A549 (cell line): ENCODE data around the gene STXBP4. TPM values are rescaled to one million over a fixed set of nuclear protein-coding genes. Genes with fewer than 3 reads are reported as not detected.

Source experiments
- ATAC-seq, 2 experiments: fragments of 200-7000 bp in 1 of 2; fragments of >200 bp in 1 of 2; cut with Nextera tagmentation in 1 of 2; cut with Tn5 transposase in 1 of 2; 3 replicates each; pipeline versions ENCODE4 v1.8.0 to v1.9.1; 2018 to 2020; ENCODE audit warnings: mild to moderate bottlenecking in 1 of 2, moderate library complexity in 1 of 2
- CTCF ChIA-PET: fragments of 300-600 bp; sonication (Branson Sonifier 250); formaldehyde crosslinking; extraction: SDS; loops from one replicate; lab custom pipeline; 2021; ENCODE audit warnings: antibody characterized with exemption, inconsistent platforms; lab: Yijun Ruan, JAX
- POLR2A ChIA-PET: fragments of 350-600 bp; formaldehyde crosslinking; extraction: SDS; loops from one replicate; lab custom pipeline; 2021; ENCODE audit warnings: antibody characterized with exemption, inconsistent platforms; lab: Yijun Ruan, JAX
- DNase-seq, 2 experiments: peaks; one replicate each; pipeline versions ENCODE4 v3.0.0 to v3.0.0-alpha.2; 2011 to 2016; ENCODE audit warnings: low read depth in 1 of 2, low spot score in 1 of 2
- FAIRE-seq: peaks from 2 replicates; lab custom pipeline; 2011; peaks lifted over from hg19 to GRCh38; lab: Jason Lieb, UNC
- H3K27ac ChIP-seq, 2 experiments: fragments of >200 bp; sonication (Bioruptor Twin); formaldehyde crosslinking; 3 replicates each; pipeline ENCODE4 v1.5.1; 2016 to 2017
- H3K4me1 ChIP-seq: fragments of >200 bp; sonication (Bioruptor Twin); formaldehyde crosslinking; 3 replicates; pipeline ENCODE4 v1.6.1; 2016
- H3K4me2 ChIP-seq: fragments of >200 bp; sonication (Bioruptor Twin); formaldehyde crosslinking; 3 replicates; pipeline ENCODE4 v1.6.1; 2016
- H3K4me3 ChIP-seq: fragments of >200 bp; sonication (Bioruptor Twin); formaldehyde crosslinking; 3 replicates; pipeline ENCODE4 v1.5.1; 2016
- H3K9me3 ChIP-seq: fragments of >200 bp; sonication (Bioruptor Twin); formaldehyde crosslinking; 3 replicates; pipeline ENCODE4 v1.6.1; 2016
- ATOH8 ChIP-seq: fragments of 250-450 bp; sonication (Bioruptor Pico); IDR thresholded peaks from 2 replicates; pipeline ENCODE4 v1.5.0; 2020; ENCODE audit warnings: low read depth, mild to moderate bottlenecking, moderate library complexity
- BHLHE40 ChIP-seq: IDR thresholded peaks from 2 replicates; pipeline ENCODE4 v1.6.1; 2012; ENCODE audit warnings: low read depth, low read length, inconsistent platforms
- CBX2 ChIP-seq: fragments of 200-600 bp; sonication (generic); IDR thresholded peaks from 2 replicates; pipeline ENCODE4 v1.6.1; 2016; ENCODE audit warnings: low read depth, mild to moderate bottlenecking, borderline replicate concordance
- CHD2 ChIP-seq: fragments of 150-350 bp; IDR thresholded peaks from 2 replicates; pipeline ENCODE4 v1.6.1; 2014; ENCODE audit warnings: low read length; ENCODE audit not compliant: partially characterized antibody
- E2F6 ChIP-seq: IDR thresholded peaks from 2 replicates; pipeline ENCODE4 v1.6.1; 2012; ENCODE audit warnings: low read depth, borderline replicate concordance
- EHF ChIP-seq: fragments of 250-450 bp; sonication (Bioruptor Pico); IDR thresholded peaks from 2 replicates; pipeline ENCODE4 v1.5.0; 2020; ENCODE audit warnings: mild to moderate bottlenecking
- EHMT2 ChIP-seq: fragments of 200-600 bp; sonication (generic); IDR thresholded peaks from 2 replicates; pipeline ENCODE4 v1.6.1; 2016; ENCODE audit warnings: antibody characterized with exemption, low read depth, mild to moderate bottlenecking, moderate library complexity
- ELK1 ChIP-seq: fragments of 150-350 bp; IDR thresholded peaks from 2 replicates; pipeline ENCODE4 v1.6.1; 2014; ENCODE audit warnings: low read depth, mild to moderate bottlenecking, low read length
- ESRRA ChIP-seq: fragments of 150-350 bp; IDR thresholded peaks from 2 replicates; pipeline ENCODE4 v1.6.1; 2014; ENCODE audit warnings: mild to moderate bottlenecking, low read length, borderline replicate concordance
- FOSL2 ChIP-seq, 2 experiments: fragments of 450-650 bp in 1 of 2; fragments of >200 bp in 1 of 2; sonication (Bioruptor Twin) in 1 of 2; formaldehyde crosslinking; IDR thresholded peaks; 2 replicates each; pipeline versions ENCODE4 v1.5.0 to v1.6.1; 2016 to 2020; ENCODE audit warnings: mild to moderate bottlenecking in 1 of 2, moderate library complexity in 1 of 2
- HEYL ChIP-seq: fragments of 250-450 bp; sonication (Bioruptor Pico); IDR thresholded peaks from 2 replicates; pipeline ENCODE4 v1.8.0; 2021; ENCODE audit warnings: mild to moderate bottlenecking, moderate library complexity
- HMGXB4 ChIP-seq: fragments of 250-450 bp; sonication (Bioruptor Pico); IDR thresholded peaks from 2 replicates; pipeline ENCODE4 v1.5.0; 2021; ENCODE audit warnings: mild to moderate bottlenecking, moderate library complexity, borderline replicate concordance
- HOXB5 ChIP-seq: fragments of 250-450 bp; sonication (Bioruptor Pico); IDR thresholded peaks from 2 replicates; pipeline ENCODE4 v1.5.0; 2020; ENCODE audit warnings: mild to moderate bottlenecking, moderate library complexity
- JUN ChIP-seq, 2 experiments: fragments of >200 bp; sonication (Bioruptor Twin); formaldehyde crosslinking; IDR thresholded peaks; 2 replicates in 1 of 2; 3 replicates in 1 of 2; pipeline ENCODE4 v1.6.1; 2016 to 2017
- JUNB ChIP-seq: fragments of >200 bp; sonication (Bioruptor Twin); formaldehyde crosslinking; IDR thresholded peaks from 2 replicates; pipeline ENCODE4 v1.6.1; 2016
- KDM1A ChIP-seq: fragments of 200-600 bp; sonication (generic); IDR thresholded peaks from 2 replicates; pipeline ENCODE4 v1.6.1; 2016; ENCODE audit warnings: low read depth, mild to moderate bottlenecking
- MAFK ChIP-seq: fragments of 450-650 bp; IDR thresholded peaks from 2 replicates; pipeline ENCODE4 v1.6.1; 2014; ENCODE audit not compliant: partially characterized antibody
- MAX ChIP-seq: IDR thresholded peaks from 2 replicates; pipeline ENCODE4 v1.6.1; 2012
- MAZ ChIP-seq: fragments of 150-350 bp; IDR thresholded peaks from 2 replicates; pipeline ENCODE4 v1.6.1; 2014; ENCODE audit warnings: antibody characterized with exemption, low read depth, low read length, borderline replicate concordance
- NFE2L2 ChIP-seq: fragments of 150-350 bp; conservative IDR thresholded peaks from 2 replicates; pipeline ENCODE4 v1.6.1; 2014; ENCODE audit warnings: low read length
- NPAS2 ChIP-seq: fragments of 250-450 bp; sonication (Bioruptor Pico); IDR thresholded peaks from 2 replicates; pipeline ENCODE4 v1.8.0; 2022; ENCODE audit warnings: mild to moderate bottlenecking, moderate library complexity, borderline replicate concordance
- PHF8 ChIP-seq: fragments of 200-600 bp; sonication (generic); IDR thresholded peaks from 2 replicates; pipeline ENCODE4 v1.6.1; 2016; ENCODE audit warnings: low read depth, mild to moderate bottlenecking, antibody characterized with exemption, moderate library complexity, borderline replicate concordance
- RFX5 ChIP-seq: fragments of 450-650 bp; IDR thresholded peaks from 2 replicates; pipeline ENCODE4 v1.7.1; 2014; ENCODE audit warnings: antibody characterized with exemption, mild to moderate bottlenecking, moderate library complexity
- SREBF2 ChIP-seq: fragments of 450-650 bp; IDR thresholded peaks from 2 replicates; pipeline ENCODE4 v1.6.1; 2014; ENCODE audit warnings: mild to moderate bottlenecking, moderate library complexity
- WGBS: methylation state at CpG from one replicate; pipeline ENCODE4 v1.1.6; 2017; ENCODE audit errors: missing lambda C conversion rate; 5-methylcytosine and 5-hydroxymethylcytosine counted together
- polyA plus RNA-seq, 4 experiments: library from polyadenylated mRNA; depleted of rRNA in 3 of 4; stranded (reverse); fragments of >200 nt; fragmentation: RNase III in 1 of 4; extraction: RNeasy Plus Mini Kit Qiagen cat#74134 plus additional on column Dnase treatment in 1 of 4; gene quantifications; 2 replicates in 3 of 4; 3 replicates in 1 of 4; pipeline ENCODE4 v1.2.3, GENCODE V29; 2011 to 2017

Gene STXBP4
- polyA plus RNA-seq, 2 of the 4 experiments (the other 2 are of a cell fraction): 9.0 to 16.0 TPM

- no peak for DNase-seq
- WGBS: 92% methylated on average over 2 of the region's 2 CpGs
- ATAC-seq: no peak
Measured at GRCh38 chr17:54947396-54947795, 21.2 kb upstream of the STXBP4 start.

GRCh38 chr17:54948380-54948779, 20.2 kb upstream of the STXBP4 start:
- FAIRE-seq (no peak), DNase-seq (peak in 1 of 2 experiments; percentile 36), ATAC-seq (peak; percentile 18 to 76; a peak in 3 of 6 replicates)
- Histone ChIP-seq H3K4me2 (no peak overlapping the region), H3K4me3 (no peak overlapping the region), H3K4me1 (peaks cover 5% of the 10 kb centered on the region), H3K27ac (no peak overlapping the region), H3K9me3 (no peaks in the 10 kb centered on the region)
- 56% methylated on average over 5 of the region's 5 CpGs for WGBS
- POLR2A ChIA-PET: no interaction called here
- TF ChIP-seq CHD2 (no peak), EHF (no peak), HMGXB4 (CRISPR knock-in tag) (no peak), JUN (IDR thresholded peaks at IDR 0.05) (no peak), ATOH8 (CRISPR knock-in tag) (no peak), NPAS2 (CRISPR knock-in tag) (no peak)
- CTCF ChIA-PET: no interaction called here

More at GRCh38 chr17:54947396-54947795, 21.2 kb upstream of the STXBP4 start:
- H3K4me1 ChIP-seq: peaks cover 5% of the 10 kb centered on the region
- FAIRE-seq: no peak
- no peak overlapping the region for H3K4me2 ChIP-seq
- TF ChIP-seq SREBF2 (no peak), FOSL2 (IDR thresholded peaks at IDR 0.05) (no peak), FOSL2 (CRISPR knock-in tag; IDR thresholded peaks at IDR 0.05) (no peak), NFE2L2 (no peak), ESRRA (no peak), BHLHE40 (no peak)
- ChIA-PET POLR2A (no interaction called here), CTCF (no interaction called here)
- no peaks in the 10 kb centered on the region for H3K9me3 ChIP-seq
- H3K4me3 ChIP-seq: no peak overlapping the region
- no peak overlapping the region for H3K27ac ChIP-seq

- 97% methylated on average over 2 of the region's 2 CpGs for WGBS
- Histone ChIP-seq H3K4me3 (no peak overlapping the region), H3K4me2 (no peak overlapping the region), H3K4me1 (peaks cover 5% of the 10 kb centered on the region), H3K27ac (no peak overlapping the region), H3K9me3 (no peaks in the 10 kb centered on the region)
- POLR2A ChIA-PET: no interaction called here
- DNase-seq: no peak
- no peak for ATAC-seq
- FAIRE-seq: no peak
- TF ChIP-seq E2F6 (no peak), MAZ (no peak)
- CTCF ChIA-PET: no interaction called here
Measured at GRCh38 chr17:54950116-54950515, 18.4 kb upstream of the STXBP4 start.

- WGBS: 77% methylated on average over 4 of the region's 4 CpGs
- Histone ChIP-seq H3K4me1 (peaks cover 5% of the 10 kb centered on the region), H3K4me3 (no peak overlapping the region), H3K4me2 (no peak overlapping the region), H3K9me3 (no peaks in the 10 kb centered on the region), H3K27ac (no peak overlapping the region)
- ATAC-seq (no peak), DNase-seq (no peak), FAIRE-seq (no peak)
- ChIA-PET POLR2A (no interaction called here), CTCF (interaction anchor here (0.6 kb wide), 1 partner anchor 42 kb away, joined by 3 read pairs; no protein-coding TSS in a partner anchor)
- no peak for TF ChIP-seq ELK1
- TF ChIP-seq EHF: no peak
- TF ChIP-seq MAFK: no peak
- TF ChIP-seq HOXB5 (CRISPR knock-in tag): no peak
- no peak for TF ChIP-seq MAX
- TF ChIP-seq ESRRA: no peak
- no peak for TF ChIP-seq BHLHE40
- TF ChIP-seq KDM1A: no peak
- TF ChIP-seq PHF8: no peak
- no peak for TF ChIP-seq EHMT2
- no peak for TF ChIP-seq CBX2
- TF ChIP-seq FOSL2 (IDR thresholded peaks at IDR 0.05): no peak
- no peak for TF ChIP-seq FOSL2 (CRISPR knock-in tag; IDR thresholded peaks at IDR 0.05)
- TF ChIP-seq HEYL (CRISPR knock-in tag): no peak
- TF ChIP-seq RFX5: no peak
- no peak for TF ChIP-seq MAZ
- no peak for TF ChIP-seq JUNB
Measured at GRCh38 chr17:54951286-54951685, 17.3 kb upstream of the STXBP4 start.
